Lower leg skin (tissue), 3 donors: ENCODE measurements around the gene TAC4.

Experiments
- POLR2A ChIP-seq, 2 donors: fragments of 450-650 bp; IDR thresholded peaks; one replicate each; pipeline ENCODE4 v1.6.1; 2016 to 2017; ENCODE audit warnings: antibody characterized with exemption in 2 of 2, mild to moderate bottlenecking in 1 of 2, moderate library complexity in 1 of 2
- TF ChIP-seq, protein P1 (sequence below), 3 donors: fragments of 450-650 bp; IDR thresholded peaks; one replicate each; pipeline ENCODE4 v1.5.1; 2016; ENCODE audit warnings: antibody characterized with exemption in 3 of 3, mild to moderate bottlenecking in 3 of 3, moderate library complexity in 2 of 3

DNA sequence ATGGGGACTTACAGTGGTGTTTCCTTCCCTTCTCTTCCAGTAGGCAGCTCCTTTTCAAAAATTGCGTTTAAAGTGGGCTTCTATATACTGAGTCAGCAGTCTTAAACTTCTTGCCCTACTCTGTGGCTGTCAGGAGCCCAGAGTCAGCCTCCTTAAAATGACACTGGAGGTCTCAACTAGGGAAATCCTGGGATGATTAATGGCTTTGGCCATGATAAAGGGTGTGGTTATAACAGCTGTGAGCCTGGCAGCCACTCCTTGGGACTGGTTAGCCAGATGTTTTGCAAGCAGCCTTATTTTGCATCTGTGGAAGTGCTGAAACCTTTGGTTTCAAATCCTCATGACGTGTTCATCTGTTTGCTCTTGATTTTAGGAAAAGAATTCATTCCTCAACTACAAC lies 25.0 kb downstream of the TAC4 start:
- TF ChIP-seq, protein P1, sequence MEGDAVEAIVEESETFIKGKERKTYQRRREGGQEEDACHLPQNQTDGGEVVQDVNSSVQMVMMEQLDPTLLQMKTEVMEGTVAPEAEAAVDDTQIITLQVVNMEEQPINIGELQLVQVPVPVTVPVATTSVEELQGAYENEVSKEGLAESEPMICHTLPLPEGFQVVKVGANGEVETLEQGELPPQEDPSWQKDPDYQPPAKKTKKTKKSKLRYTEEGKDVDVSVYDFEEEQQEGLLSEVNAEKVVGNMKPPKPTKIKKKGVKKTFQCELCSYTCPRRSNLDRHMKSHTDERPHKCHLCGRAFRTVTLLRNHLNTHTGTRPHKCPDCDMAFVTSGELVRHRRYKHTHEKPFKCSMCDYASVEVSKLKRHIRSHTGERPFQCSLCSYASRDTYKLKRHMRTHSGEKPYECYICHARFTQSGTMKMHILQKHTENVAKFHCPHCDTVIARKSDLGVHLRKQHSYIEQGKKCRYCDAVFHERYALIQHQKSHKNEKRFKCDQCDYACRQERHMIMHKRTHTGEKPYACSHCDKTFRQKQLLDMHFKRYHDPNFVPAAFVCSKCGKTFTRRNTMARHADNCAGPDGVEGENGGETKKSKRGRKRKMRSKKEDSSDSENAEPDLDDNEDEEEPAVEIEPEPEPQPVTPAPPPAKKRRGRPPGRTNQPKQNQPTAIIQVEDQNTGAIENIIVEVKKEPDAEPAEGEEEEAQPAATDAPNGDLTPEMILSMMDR (IDR thresholded peaks at IDR 0.05): no peak
- no peak for TF ChIP-seq POLR2A (IDR thresholded peaks at IDR 0.05)
